Ovary (tissue), 3 donors: Measurements from ENCODE around the gene EIF4H.

ENCODE experiments used
- EP300 ChIP-seq: sonication (generic); formaldehyde crosslinking; IDR thresholded peaks from one replicate; pipeline ENCODE4 v1.6.1; 2017; ENCODE audit warnings: antibody characterized with exemption
- POLR2A ChIP-seq: fragments of 450-650 bp; IDR thresholded peaks from one replicate; pipeline ENCODE4 v1.6.1; 2017; ENCODE audit warnings: antibody characterized with exemption, mild to moderate bottlenecking, moderate library complexity
- TF ChIP-seq, protein P1 (sequence below), 3 donors: fragments of 450-650 bp in 2 of 3; fragments of 200-600 bp in 1 of 3; IDR thresholded peaks; one replicate each; pipeline versions ENCODE4 v1.5.1 to v1.8.0; 2016 to 2022; ENCODE audit warnings: antibody characterized with exemption in 3 of 3, mild to moderate bottlenecking in 1 of 3
- donor health status: DM: no; HTN: no; CAD: no.

DNA sequence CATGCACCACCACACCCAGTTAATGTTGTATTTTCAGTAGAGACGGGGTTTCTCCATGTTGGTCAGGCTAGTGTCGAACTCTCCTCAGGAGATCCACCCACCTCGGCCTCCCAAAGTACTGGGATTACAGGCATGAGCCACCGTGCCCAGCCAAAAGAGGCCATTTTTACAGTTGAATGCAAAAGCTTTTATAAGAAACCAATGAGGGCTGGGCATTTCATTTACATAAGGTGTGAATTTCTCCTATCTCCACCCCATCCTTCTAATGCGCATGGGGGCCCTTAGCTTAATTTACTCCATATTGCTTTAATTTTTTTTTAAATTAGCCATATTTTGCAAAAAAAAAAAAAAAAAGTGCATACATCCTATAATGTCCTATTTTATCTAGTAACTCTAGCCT lies 25.1 kb upstream of the EIF4H start:
- TF ChIP-seq EP300 (no peak), POLR2A (no peak)
- TF ChIP-seq, protein P1, sequence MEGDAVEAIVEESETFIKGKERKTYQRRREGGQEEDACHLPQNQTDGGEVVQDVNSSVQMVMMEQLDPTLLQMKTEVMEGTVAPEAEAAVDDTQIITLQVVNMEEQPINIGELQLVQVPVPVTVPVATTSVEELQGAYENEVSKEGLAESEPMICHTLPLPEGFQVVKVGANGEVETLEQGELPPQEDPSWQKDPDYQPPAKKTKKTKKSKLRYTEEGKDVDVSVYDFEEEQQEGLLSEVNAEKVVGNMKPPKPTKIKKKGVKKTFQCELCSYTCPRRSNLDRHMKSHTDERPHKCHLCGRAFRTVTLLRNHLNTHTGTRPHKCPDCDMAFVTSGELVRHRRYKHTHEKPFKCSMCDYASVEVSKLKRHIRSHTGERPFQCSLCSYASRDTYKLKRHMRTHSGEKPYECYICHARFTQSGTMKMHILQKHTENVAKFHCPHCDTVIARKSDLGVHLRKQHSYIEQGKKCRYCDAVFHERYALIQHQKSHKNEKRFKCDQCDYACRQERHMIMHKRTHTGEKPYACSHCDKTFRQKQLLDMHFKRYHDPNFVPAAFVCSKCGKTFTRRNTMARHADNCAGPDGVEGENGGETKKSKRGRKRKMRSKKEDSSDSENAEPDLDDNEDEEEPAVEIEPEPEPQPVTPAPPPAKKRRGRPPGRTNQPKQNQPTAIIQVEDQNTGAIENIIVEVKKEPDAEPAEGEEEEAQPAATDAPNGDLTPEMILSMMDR (IDR thresholded peaks at IDR 0.05), result no peak
